Daoy (cell line): Measurements from ENCODE around the gene TST. TPM values are rescaled to one million over a fixed set of nuclear protein-coding genes. Genes with fewer than 3 reads are reported as not detected.

Source experiments
- DNase-seq: peaks from one replicate; pipeline ENCODE4 v3.0.0-alpha.2; 2015; ENCODE audit warnings: low read depth
- total RNA-seq: library from RNA; depleted of rRNA; stranded (reverse); fragments of >200 nt; shearing (Covaris generic); gene quantifications from 2 replicates; pipeline ENCODE4 v1.2.3, GENCODE V29; 2014

TST gene
- total RNA-seq, 1 experiment from 2014 or later: 30.8 TPM

GRCh38 chr22:37032134-37032534 is 12.9 kb upstream of the TST start:
- DNase-seq: no peak

GRCh38 chr22:37030560-37031281 is 11.5 kb upstream of the TST start:
- no peak for DNase-seq

- no peak for DNase-seq
Observed at GRCh38 chr22:37028692-37029674, 9.7 kb upstream of the TST start.

- DNase-seq: no peak
Observed at GRCh38 chr22:37027556-37027955, 8.3 kb upstream of the TST start.

- DNase-seq: no peak
Observed at GRCh38 chr22:37026325-37026724, 7.1 kb upstream of the TST start.

GRCh38 chr22:37025500-37026070 is 6.3 kb upstream of the TST start:
- DNase-seq: no peak

- no peak for DNase-seq
Observed at GRCh38 chr22:37024339-37025157, 5.3 kb upstream of the TST start.

- no peak for DNase-seq
Observed at GRCh38 chr22:37023743-37024338, 4.6 kb upstream of the TST start.

GRCh38 chr22:37022483-37023337 is 3.5 kb upstream of the TST start:
- no peak for DNase-seq

GRCh38 chr22:37021710-37022482 is 2.6 kb upstream of the TST start:
- peak; percentile 41 for DNase-seq

- no peak for DNase-seq
Observed at GRCh38 chr22:37021041-37021440, 1.8 kb upstream of the TST start.

- DNase-seq: peak; percentile 43
Observed at GRCh38 chr22:37020192-37020479, 889 bp upstream of the TST start.

GRCh38 chr22:37018815-37019308 is 385 bp downstream of the TST start:
- DNase-seq: peak; percentile 36

GRCh38 chr22:37018086-37018814 is 997 bp downstream of the TST start:
- no peak for DNase-seq

- no peak for DNase-seq
Observed at GRCh38 chr22:37017356-37017755, 1.9 kb downstream of the TST start.

GRCh38 chr22:37016134-37016910 is 2.9 kb downstream of the TST start:
- no peak for DNase-seq

GRCh38 chr22:37015587-37015878 is 3.7 kb downstream of the TST start:
- DNase-seq: no peak
